Measurements from ENCODE around the gene TAF11L11.
"Not testable (repeated sequence)": the region's sequence is repeated elsewhere in the genome, so short reads cannot be mapped to it uniquely, and the experiment has no call there.

TAF11L11 gene

GRCh38 chr5:17603880-17604279, at the start of gene TAF11L11:
Gene TAF11L11, plus strand, starts transcription at chr5:17604183.
- not testable (repeated sequence) for DNase-seq

- not testable (repeated sequence) for DNase-seq
Measured at GRCh38 chr5:17585658-17586057, 18.3 kb upstream of the TAF11L11 start, which contains the start of gene TAF11L7. Gene TAF11L7, minus strand, starts transcription at chr5:17585758.

- not testable (repeated sequence) for DNase-seq
Measured at GRCh38 chr5:17590860-17591259, 13.1 kb upstream of the TAF11L11 start, which contains the start of gene TAF11L8. Gene TAF11L8, minus strand, starts transcription at chr5:17590960.

- not testable (repeated sequence) for DNase-seq
Measured at GRCh38 chr5:17594255-17594654, 9.7 kb upstream of the TAF11L11 start, which contains the start of gene TAF11L9. Gene TAF11L9, minus strand, starts transcription at chr5:17594394.

- DNase-seq = not testable (repeated sequence)
Measured at GRCh38 chr5:17597728-17598127, 6.3 kb upstream of the TAF11L11 start, which contains the start of gene TAF11L10. Gene TAF11L10, minus strand, starts transcription at chr5:17597828.

GRCh38 chr5:17604951-17605350, 968 bp downstream of the TAF11L11 start:
- no peak for DNase-seq

- DNase-seq = not testable (repeated sequence)
Measured at GRCh38 chr5:17607461-17607860, 3.5 kb downstream of the TAF11L11 start.

- DNase-seq = not testable (repeated sequence)
Measured at GRCh38 chr5:17610092-17610491, 6.1 kb downstream of the TAF11L11 start, which contains the start of gene TAF11L12. Gene TAF11L12, plus strand, starts transcription at chr5:17610392.

GRCh38 chr5:17614872-17615605, 11.1 kb downstream of the TAF11L11 start:
- DNase-seq = no peak

- no peak for DNase-seq
Measured at GRCh38 chr5:17619354-17619753, 15.4 kb downstream of the TAF11L11 start.

GRCh38 chr5:17620627-17621026, 16.6 kb downstream of the TAF11L11 start:
- no peak for DNase-seq

- no peak for DNase-seq
Measured at GRCh38 chr5:17625686-17626085, 21.7 kb downstream of the TAF11L11 start.

- not testable (repeated sequence) for DNase-seq
Measured at GRCh38 chr5:17631788-17632187, 27.8 kb downstream of the TAF11L11 start, which contains the start of gene TAF11L13. Gene TAF11L13, plus strand, starts transcription at chr5:17632088.

GRCh38 chr5:17634160-17634559, 30.2 kb downstream of the TAF11L11 start, which contains the start of gene TAF11L14:
Gene TAF11L14, plus strand, starts transcription at chr5:17634460.
- DNase-seq = no peak

GRCh38 chr5:17649232-17649631, 45.2 kb downstream of the TAF11L11 start:
- DNase-seq = not testable (repeated sequence)

- DNase-seq = not testable (repeated sequence)
Measured at GRCh38 chr5:17655201-17655759, 51.3 kb downstream of the TAF11L11 start.
